CD4-positive, alpha-beta T cell treated with Interleukin-15 for 1 hour (primary cell): ENCODE results near the gene DNAJC3.
A peak's percentile ranks its signal among the peaks of the same experiment; 100 is the strongest.
"Not testable (repeated sequence)": the region's sequence is repeated elsewhere in the genome, so short reads cannot be mapped to it uniquely, and the experiment has no call there.

Source experiments
- DNase-seq: peaks from one replicate; pipeline ENCODE4 v3.0.0-alpha.2; 2020

DNAJC3 gene

DNA sequence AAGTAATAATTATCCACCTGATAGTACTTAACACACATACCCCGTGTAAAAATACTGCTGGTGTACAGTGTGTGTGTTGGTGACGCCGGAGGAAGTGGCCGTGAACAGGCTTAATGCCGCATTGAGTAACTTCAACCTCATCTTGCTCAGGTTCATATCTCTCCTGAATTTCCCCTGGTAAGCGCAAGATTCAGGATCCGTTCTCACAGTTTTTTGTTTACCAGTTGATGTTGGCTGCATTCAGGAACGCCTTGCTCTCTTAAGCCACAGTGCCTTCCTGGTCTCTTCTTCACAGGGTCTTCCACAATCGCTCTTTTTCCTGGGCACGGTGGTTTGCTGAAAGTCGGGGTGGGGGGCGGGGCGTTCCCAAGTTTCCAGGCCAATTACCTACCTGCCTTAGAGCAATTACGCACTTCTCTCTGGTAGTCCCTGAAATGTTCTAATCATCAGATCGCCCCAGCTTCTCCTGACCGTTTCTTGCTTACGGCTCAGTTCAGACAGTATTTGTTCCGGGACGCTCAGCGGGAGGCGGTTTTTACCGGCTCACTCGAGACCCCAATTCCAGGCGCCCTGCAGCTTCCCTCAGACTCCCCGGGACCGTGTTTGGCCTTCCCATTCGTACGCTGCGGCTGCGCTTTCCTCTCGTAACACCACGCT lies 706 bp upstream of the DNAJC3 start:
- DNase-seq = peak; percentile 35

DNA sequence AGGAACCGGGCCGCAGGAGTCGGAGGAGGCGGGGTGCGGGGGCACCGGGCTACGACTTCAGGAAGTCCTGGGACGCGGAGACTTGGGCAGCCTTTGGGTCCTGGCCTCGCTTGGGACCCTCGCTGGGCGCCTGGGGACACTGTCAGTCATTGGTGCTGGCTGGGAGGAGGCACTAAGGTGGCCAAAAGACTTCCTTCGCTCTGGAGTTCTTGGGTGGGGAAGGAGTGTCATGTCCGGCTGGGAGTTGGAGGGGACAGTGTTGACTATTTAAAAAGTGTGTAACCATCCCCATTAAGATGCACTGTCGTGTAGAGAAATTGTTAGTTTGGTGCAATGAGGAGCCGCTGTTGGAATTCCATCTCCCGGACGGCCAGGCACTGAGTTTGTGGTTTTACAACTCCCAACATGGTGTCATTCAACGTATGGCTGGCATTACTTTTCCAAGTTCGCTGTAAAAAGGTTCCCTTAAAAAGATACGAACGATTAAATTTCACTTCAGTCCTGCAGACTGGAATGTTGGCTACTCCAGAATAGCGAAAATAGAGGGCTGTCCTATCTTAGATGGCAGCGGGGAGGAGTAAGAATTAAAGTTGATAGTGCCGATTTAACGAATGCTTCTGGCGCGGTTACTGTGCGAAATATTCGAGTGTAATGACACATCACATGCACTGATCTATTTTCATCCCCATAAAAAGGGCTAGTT lies 776 bp downstream of the DNAJC3 start:
- DNase-seq = no peak

DNA sequence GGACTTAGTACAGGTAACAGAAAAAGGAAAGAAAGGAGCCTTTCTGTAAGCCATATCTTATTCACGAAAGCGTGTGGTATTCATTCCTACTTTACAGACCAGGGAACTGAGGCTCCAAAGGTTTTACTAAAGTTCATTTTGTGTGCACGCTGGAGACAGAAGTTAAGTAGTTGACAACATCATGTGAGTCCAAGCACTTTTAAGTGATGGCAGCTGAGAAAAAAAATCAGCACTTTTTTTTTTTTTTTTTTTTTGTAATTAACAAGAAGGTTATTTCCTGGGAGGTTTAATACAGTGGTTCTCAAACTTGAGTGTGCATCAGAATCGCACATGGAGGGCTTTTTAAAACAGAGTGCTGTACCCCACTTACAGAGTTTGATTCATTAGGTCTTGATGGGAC lies 2.0 kb downstream of the DNAJC3 start:
- no peak for DNase-seq

DNA sequence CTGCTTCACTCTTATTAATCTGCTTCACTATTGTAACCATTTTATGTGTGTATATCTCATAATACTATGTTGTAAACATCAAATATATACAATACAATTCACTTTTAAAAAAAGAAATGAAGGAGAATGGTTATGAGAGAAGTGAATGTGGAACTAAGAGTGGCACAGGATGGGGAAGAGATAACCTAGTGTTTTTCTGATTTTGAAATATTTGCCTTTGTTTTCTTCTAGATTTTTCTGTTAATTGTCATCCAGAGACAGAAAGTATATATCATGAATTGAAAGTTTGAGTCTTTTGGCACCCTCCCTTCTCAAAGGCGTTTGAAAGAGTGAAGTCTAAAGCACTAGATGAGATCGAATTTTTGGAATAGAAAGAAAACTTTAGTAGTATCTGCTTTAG lies 2.8 kb downstream of the DNAJC3 start:
- no peak for DNase-seq

DNA sequence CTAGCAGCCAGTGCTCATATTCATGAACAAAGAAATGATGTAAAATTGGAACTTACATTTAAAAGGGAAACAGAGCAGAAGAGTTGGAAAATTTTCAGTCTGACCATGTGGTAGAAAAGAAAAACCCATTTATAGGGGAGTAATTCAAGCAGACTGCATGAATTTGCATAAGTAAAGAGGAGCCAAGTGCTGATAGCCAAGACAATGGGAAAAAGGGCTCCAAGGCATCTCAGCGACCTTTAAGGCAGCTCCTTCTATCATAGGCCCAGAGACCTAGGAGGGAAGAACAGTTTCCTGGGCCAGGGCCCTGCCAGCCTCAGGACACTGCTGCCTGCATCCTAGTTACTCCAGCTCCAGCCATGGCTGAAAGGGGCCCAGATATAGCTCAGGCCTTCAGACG lies 7.5 kb downstream of the DNAJC3 start:
- DNase-seq = no peak

DNA sequence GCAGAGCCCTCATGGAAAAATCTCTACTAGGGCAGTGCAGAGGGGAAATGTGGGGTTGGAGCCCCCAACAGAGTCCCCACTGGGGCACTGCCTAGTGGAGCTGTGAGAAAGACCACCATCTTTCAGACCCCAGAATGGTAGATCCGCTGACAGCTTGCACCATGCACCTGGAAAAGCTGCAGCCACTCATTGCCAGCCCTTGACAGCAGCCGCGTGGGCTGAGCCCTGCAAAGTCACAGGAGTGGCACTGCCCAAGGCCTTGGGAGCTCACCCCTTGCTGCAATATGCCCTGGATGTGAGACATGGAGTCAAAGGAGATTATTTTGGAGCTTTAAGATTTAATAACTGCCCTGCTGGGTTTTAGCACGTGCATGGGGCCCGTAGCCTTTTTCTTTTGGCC lies 8.0 kb downstream of the DNAJC3 start:
- DNase-seq = not testable (repeated sequence)

DNA sequence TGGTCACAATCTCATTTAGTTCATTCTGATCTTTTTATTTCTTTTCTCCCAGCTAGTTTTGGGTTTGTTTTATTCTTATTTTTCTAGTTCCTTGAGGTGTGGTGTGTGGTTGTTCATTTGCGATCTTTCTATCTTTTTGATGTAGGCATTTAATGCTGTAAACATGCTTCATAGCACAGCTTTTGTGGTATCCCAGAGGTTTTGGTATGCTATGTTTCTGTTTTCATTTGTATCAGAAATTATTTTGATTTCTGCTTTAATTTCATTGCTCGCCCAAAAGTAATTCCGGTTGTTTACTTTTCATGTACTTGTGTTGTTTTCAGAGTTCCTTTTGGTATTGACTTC lies 12.6 kb downstream of the DNAJC3 start:
- no peak for DNase-seq

DNA sequence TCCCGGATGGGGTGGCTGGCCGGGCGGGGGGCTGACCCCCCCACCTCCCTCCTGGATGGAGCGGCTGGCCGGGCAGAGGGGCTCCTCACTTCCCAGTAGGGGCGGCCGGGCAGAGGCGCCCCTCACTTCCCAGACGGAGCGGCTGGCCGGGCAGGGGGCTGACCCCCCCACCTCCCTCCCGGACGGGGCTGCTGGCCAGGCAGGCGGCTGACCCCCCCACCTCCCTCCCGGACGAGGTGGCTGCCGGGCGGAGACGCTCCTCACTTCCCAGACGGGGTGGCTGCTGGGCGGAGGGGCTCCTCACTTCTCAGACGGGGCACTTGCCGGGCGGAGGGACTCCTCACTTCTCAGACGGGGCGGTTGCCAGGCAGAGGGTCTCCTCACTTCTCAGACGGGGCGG lies 14.0 kb downstream of the DNAJC3 start:
- not testable (repeated sequence) for DNase-seq

DNA sequence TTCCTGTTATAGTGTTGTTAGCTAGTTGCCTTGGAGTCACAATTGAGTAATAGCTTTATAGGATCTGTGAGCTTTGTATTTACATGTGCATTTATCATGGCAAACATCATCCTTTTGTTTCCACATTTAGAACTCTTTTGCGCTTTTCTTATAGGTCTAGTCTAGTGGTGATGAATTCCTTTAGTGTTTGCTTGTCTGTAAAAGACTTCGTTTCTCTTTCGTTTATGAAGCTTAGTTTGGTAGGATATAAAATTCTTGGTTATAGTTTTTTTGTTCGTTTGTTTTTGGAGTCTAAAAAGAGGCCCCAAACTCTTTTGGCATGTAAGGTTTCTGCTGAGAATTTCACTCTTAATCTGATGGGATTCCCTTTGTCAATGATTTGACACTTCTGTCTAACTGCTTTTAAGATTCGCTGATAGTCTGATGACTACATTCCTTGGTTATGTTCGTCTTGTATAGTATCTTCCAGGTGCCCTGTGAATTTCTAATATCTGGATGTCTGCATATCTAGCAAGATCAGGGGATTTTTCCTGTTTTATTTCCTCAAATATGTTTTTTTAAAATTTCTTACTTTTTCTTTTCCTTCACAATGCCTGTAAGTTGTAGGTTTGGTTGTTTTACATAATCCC lies 20.2 kb downstream of the DNAJC3 start:
- no peak for DNase-seq

DNA sequence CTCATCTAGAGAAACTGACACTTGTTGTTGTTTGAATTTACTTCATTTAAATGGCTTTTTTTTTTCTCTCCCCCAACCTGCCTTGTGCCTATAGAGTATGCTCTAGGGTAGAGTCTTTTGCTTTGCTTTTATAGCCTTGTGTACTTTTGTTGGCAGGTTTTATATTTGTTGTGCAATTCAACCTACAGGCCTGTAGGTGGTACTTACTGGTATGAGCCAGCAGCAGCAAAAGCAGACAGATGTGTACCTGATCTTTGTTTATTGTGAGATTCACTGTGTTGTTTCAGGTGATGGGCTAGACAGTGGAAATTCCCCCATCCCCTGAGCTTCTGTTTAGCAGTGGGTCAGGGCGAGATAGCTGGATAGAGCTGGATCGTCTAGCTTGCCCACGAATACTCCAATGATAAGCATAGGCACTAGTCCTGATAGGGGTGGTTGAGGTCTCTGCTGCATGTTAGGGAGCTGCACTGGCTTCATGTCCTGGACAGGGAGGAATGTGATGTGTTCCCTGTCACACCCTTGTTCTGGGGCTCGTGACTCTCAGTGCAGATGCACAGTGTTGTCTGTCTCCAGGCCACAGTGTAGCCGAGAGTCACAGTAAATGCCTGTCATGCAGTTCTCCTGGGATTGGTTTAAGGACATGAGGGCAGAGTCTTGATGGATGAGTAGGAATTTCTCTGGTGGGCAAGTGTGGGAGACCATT lies 21.3 kb downstream of the DNAJC3 start:
- DNase-seq = no peak

DNA sequence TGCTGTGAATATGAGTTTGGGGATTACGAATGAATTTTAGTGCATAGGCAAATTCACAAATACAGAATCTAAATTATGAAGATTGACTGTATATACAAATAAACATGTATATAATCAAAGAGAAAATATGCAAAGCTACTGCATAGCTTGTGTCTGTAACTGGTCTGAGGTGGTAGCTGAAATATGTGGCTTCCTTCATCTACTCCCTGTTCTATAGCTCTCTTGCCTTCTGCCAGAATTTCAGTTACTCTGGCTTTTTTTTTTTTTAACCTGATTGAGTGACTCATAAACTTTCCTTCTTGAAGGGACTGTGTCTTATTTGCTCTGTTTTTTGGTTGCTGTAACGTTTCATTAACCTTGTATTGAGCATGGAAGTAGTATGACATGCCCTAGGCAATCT lies 26.6 kb downstream of the DNAJC3 start:
- DNase-seq = no peak

DNA sequence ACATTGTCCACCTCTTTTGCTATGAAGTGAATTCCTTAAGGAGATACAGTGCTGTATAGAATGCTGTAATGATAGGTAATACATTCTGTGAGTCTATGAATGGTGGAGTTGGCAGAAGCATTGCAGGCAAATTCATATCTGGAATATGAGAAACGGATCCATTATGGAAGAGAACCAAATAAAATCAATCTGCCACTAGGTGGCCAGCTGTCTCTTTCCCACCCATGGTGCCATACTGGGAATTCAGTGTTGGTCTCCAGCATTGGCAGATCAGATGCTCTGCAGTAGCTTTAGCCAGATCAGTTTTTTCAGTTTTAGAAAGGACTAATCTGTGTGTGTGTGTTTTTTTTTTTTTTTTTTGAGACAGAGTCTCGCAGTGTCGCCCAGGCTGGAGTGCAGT lies 27.6 kb downstream of the DNAJC3 start:
- no peak for DNase-seq

DNA sequence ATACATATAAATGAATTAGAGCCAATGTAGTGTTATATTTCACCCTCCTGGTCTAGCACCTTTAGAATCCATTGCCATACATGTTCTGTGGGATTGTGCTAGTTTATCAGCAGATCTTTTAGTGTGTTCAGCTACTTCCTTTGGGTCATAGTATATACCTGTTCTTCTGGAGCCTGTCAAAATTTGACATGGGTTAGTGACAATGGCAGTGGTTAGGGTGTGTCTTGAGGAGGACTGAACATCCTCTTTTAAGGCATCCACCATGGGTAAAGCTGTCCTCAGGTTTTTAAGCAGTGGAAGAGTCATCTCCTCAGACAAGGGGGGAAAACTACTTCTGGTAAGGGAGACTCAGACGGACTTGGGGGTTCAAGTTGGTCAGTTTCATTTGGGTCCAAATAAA lies 29.4 kb downstream of the DNAJC3 start:
- no peak for DNase-seq

DNA sequence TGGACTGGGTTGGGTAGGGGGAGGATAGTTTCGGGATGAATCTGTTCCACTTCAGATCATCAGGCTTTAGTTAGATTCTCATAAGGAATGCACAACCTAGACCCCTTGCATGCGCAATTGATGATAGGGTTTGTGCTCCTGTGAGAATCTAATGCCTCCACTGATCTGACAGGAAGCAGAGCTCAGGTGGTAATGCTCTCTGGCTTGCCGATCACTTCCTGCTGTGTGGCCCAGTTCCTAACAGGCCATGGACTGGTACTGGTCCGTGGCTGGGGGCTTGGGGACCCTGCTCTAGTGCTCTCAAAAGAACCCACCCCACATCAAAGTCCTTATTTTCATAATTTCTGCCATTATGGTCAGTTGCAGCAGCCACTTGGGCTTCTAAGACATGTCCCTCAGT lies 30.1 kb downstream of the DNAJC3 start:
- DNase-seq = no peak

DNA sequence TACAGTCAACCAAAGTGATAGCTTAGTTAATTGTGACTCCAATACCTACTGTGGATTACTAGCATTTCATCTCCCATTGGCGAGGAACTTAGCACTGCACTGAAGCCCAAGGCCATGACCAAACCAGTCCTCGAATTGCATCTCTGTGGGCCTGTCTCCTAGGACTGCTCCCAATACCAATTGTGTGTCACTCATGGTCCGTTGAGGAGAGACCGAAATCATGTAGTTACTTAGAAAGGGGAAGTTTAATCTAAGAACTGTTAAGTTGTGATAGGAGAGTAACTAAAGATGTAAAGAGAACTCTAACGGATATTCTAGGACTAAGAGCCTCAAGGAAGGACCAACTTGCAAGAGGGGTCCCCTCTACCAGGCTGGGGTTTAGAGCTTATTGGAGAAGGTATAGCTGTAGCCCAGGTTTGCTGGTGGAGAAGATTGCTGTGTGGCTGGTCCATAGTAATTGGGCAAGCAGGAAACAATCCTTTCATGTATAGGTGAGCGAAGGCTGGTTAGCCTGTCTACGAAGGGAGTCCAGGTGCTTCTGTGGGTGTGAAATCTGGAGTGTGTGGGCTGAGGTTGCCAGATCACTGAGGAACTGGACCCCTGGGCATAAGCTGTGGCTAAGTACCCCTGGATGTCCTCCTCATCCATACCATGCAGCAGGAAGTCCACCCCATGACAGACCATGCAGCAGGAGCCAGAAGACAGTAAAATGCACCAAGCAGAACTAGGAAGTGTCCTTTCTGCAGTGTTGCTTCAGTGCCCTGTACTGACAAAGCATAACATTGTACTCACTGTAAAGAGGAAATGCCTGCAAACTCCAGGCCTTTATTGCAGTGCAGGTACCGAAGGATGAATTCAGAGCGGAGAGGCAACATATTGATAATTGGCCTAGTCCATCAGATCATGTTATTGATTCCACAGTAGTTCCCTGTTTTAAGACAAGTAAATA lies 30.8 kb downstream of the DNAJC3 start:
- DNase-seq = peak; percentile 23

DNA sequence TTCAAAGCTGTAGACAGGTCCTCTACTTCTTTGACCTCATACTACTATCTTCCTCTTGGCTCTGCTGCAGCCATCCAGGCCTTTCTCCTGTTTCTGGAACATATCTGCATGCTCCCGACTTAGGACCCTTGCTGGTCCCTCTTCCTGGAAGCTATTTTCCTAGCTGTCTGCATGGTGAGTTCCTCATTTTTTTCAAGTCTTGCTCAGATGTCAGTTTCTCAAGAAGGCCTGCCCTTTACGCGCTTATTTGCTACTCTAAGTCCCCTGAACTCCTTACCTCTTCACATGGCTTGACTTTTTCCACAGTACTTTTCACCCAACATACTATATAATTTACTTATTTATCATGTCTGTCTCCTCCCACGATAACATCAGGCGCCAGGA lies 31.4 kb downstream of the DNAJC3 start:
- no peak for DNase-seq

DNA sequence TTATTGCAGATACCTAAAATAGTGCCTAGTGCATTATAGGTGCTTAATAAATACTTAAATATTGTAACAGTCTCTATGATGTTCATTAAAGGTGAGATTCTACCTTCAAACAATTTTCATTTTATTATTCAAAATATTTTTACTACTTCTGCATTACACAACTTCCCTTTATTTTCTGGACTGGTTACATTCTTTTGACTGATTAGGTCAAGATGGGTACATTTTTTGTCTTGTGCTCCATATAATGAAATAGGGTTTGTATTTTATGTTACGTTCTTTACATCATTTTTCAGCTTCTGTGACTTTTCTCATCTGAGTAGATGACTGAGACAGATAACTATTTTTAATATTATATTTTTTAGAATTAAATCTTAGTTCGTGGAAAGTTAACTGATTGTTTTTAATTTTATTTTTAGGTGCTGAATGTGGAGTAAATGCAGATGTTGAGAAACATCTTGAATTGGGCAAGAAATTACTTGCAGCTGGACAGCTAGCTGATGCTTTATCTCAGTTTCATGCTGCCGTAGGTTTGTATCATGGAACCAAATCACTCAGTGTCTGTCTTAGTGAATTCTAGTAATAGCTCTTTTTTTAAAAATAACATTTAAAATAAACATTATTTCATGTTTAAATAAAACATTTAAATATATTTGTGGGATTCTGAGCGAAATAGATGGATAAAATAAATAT lies 32.0 kb downstream of the DNAJC3 start:
- no peak for DNase-seq

DNA sequence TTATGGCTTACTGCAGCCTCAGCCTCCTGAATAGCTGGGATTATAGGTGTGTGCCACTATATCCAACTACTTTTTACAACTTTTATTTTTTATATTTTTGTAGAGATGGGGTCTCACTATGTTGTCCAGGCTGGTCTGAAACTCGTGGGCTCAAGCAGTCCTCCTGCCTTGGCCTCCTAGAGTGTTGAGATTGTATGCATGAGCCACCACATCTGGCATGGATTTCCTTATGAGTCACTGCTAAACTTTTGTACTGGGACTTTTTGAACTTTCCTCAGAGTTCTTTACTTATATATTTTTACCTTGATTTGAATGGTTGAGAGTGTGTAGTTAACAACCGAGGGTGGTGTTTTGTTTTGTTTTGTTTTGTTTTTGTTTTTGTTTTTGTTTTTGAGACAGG lies 33.4 kb downstream of the DNAJC3 start:
- DNase-seq = no peak

DNA sequence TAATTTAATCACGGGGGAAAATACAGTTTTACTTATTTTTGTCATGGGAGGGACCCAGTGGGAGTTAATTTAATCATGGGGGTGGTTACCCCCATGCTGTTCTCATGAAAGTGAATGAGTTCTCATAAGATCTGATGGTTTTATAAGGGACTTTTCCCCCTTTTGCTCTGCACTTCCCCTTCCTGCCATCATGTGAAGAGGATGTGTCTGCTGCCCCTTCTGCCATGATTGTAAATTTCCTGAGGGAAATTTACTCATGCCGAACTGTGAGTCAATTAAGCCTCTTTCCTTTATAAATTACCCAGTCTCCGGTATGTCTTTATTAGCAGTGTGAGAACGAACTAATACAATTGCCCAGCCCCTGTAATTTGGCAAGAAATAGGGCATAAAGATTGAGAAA lies 35.9 kb downstream of the DNAJC3 start:
- not testable (repeated sequence) for DNase-seq

DNA sequence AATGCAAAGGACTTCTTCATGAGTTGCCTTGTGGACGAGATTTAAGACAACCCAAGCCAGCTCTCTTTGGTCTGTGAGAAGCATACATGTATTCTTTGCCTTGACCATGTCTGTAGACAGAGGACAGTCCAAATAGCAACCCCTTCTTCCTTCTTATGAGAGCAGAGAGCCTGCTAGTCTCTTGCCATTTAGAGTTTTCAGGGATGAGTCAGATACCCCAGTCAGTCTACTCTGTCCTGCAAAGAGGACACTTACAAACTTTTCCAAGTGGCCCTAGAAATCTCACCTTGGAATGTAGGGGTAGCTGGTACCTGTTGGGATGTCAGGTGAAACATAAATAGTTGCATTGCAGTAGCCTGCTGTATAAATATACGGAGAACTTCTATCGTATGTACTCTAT lies 36.7 kb downstream of the DNAJC3 start:
- DNase-seq = no peak

DNA sequence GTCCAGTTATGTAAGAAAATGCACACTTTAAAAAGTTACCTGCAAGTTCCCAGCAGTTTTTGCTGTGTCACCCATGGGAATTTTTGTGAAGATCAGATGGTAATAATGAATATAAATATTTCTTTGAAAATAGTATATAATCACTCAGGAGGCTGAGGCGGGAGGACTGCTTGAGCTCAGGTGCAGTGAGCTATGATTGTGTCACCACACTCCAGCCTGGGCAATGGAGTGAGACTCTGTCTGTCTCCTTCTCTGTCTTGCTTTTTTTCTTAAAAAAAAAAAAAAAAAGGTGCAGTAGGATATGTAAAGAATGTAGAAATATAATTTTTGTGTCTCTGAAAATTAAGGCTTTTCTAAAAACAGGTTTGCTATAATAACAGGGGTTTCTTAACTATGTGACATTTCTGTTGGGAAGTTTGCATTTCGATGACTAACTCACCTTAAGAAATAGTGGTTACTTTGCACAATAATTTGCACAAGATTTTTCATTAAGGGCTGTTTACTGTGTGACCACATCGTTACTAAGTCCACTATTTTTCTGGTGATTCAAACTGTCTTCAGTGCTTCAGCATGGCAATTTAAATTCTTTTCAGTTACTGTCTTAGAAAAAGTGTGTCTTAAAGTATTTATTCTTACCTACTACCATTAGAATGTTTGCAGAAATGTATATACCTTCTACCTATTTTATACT lies 37.3 kb downstream of the DNAJC3 start:
- DNase-seq = no peak

DNA sequence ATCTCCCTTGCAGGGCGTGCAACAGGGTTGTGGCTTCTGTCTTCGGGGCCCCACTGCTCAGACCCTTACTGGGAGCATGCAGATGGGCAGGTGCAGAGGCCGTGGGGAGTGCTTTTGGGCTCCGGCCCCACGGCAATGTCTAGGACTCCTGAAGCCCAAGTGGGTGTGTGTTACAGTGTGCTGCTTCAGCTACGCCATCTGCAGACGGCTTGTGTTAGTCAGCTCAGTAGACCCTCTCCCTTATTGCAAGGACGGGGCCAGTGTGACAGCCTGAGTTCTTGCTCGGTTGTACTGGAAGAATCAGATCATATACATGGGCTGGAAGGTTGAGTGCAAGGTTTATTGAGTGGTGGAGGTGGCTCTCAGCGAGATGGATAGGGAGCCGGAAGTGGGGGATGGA lies 39.3 kb downstream of the DNAJC3 start:
- DNase-seq = no peak
